ENCODE measurements around the gene PCSK5.

GRCh38 chr9:75985515-75985914 lies 95.0 kb downstream of the PCSK5 start:
- TF ChIP-seq CTCF (IDR thresholded peaks at IDR 0.05), result no peak
- no peak for TF ChIP-seq POLR2AphosphoS5 (IDR thresholded peaks at IDR 0.05)
- no peak for TF ChIP-seq EP300 (IDR thresholded peaks at IDR 0.05)
- no peak for TF ChIP-seq POLR2A (IDR thresholded peaks at IDR 0.05)

All from stomach (tissue), 4 donors.